ENCODE data around the gene ZSWIM5.
"Not testable (repeated sequence)": the region's sequence is repeated elsewhere in the genome, so short reads cannot be mapped to it uniquely, and the experiment has no call there.

The ZSWIM5 gene

GRCh38 chr1:45084562-45084961, 121.8 kb downstream of the ZSWIM5 start:
- no peaks in the 10 kb centered on the region for H3K9me3 ChIP-seq (ENCODE audit: insufficient read depth, low read depth, low read length)

GRCh38 chr1:45079533-45079932, 126.9 kb downstream of the ZSWIM5 start:
- Histone ChIP-seq H3K4ac (ENCODE audit: low read depth, low read length) (no peak overlapping the region), H2AFZ (ENCODE audit: insufficient read depth, low read length, poor library complexity) (no peak overlapping the region), H3K79me1 (ENCODE audit: low read length) (no peaks in the 10 kb centered on the region), H3K36me3 (ENCODE audit: control insufficient read depth in 1 of 2, insufficient read depth in 2 of 2, low read length in 2 of 2) (no peaks in the 10 kb centered on the region), H3K27me3 (ENCODE audit: insufficient read depth, low read length) (no peaks in the 10 kb centered on the region), H2BK5ac (ENCODE audit: low read depth, low read length, poor library complexity) (no peak overlapping the region), H2BK120ac (ENCODE audit: insufficient read depth, low read length, poor library complexity) (no peak overlapping the region), H3K4me2 (ENCODE audit: low read length) (no peak overlapping the region), H3K18ac (ENCODE audit: low read length) (no peak overlapping the region), H4K12ac (ENCODE audit: low read depth, low read length) (no peak overlapping the region), H3K23ac (ENCODE audit: low read length) (no peak overlapping the region), H4K91ac (ENCODE audit: low read depth, low read length) (no peak overlapping the region), H3K4me3 (ENCODE audit: low read depth, low read length) (no peak overlapping the region), H2AK5ac (ENCODE audit: low read length) (no peak overlapping the region), H3K4me1 (ENCODE audit: control insufficient read depth in 1 of 2, insufficient read depth in 2 of 2, low read length in 2 of 2) (no peaks in the 10 kb centered on the region), H3K27ac (ENCODE audit: low read depth, low read length) (no peak overlapping the region), H3K9me3 (ENCODE audit: insufficient read depth, low read depth, low read length) (no peaks in the 10 kb centered on the region), H2BK12ac (ENCODE audit: low read length) (no peak overlapping the region), H3K9ac (ENCODE audit: low read length) (no peak overlapping the region), H3K14ac (ENCODE audit: low read length) (no peak overlapping the region), H4K8ac (ENCODE audit: low read depth, low read length) (no peak overlapping the region), H3K79me2 (ENCODE audit: control insufficient read depth, insufficient read depth, low read length, poor library complexity) (no peaks in the 10 kb centered on the region)
- no peak for DNase-seq

More at GRCh38 chr1:45084562-45084961, 121.8 kb downstream of the ZSWIM5 start:
- Histone ChIP-seq H4K91ac (ENCODE audit: low read depth, low read length) (no peak overlapping the region), H2AK5ac (ENCODE audit: low read length) (no peak overlapping the region), H3K14ac (ENCODE audit: low read length) (no peak overlapping the region), H3K18ac (ENCODE audit: low read length) (no peak overlapping the region), H3K23ac (ENCODE audit: low read length) (no peak overlapping the region), H2BK120ac (ENCODE audit: insufficient read depth, low read length, poor library complexity) (no peak overlapping the region), H3K4ac (ENCODE audit: low read depth, low read length) (no peak overlapping the region), H3K4me2 (ENCODE audit: low read length) (no peak overlapping the region), H2BK5ac (ENCODE audit: low read depth, low read length, poor library complexity) (no peak overlapping the region), H3K36me3 (ENCODE audit: control insufficient read depth in 1 of 2, insufficient read depth in 2 of 2, low read length in 2 of 2) (no peaks in the 10 kb centered on the region), H3K4me3 (ENCODE audit: low read depth, low read length) (no peak overlapping the region), H3K79me2 (ENCODE audit: control insufficient read depth, insufficient read depth, low read length, poor library complexity) (no peaks in the 10 kb centered on the region), H4K12ac (ENCODE audit: low read depth, low read length) (no peak overlapping the region), H3K9ac (ENCODE audit: low read length) (no peak overlapping the region), H2AFZ (ENCODE audit: insufficient read depth, low read length, poor library complexity) (no peak overlapping the region), H4K8ac (ENCODE audit: low read depth, low read length) (no peak overlapping the region), H3K4me1 (ENCODE audit: control insufficient read depth in 1 of 2, insufficient read depth in 2 of 2, low read length in 2 of 2) (no peaks in the 10 kb centered on the region), H3K27ac (ENCODE audit: low read depth, low read length) (no peak overlapping the region), H3K79me1 (ENCODE audit: low read length) (no peaks in the 10 kb centered on the region), H2BK12ac (ENCODE audit: low read length) (no peak overlapping the region), H3K27me3 (ENCODE audit: insufficient read depth, low read length) (no peaks in the 10 kb centered on the region)
- DNase-seq: no peak
- no CpG with 5 or more reads among the region's 1 CpG for WGBS (ENCODE audit: extremely low coverage, insufficient coverage, insufficient read length)

- H2BK120ac ChIP-seq (ENCODE audit: insufficient read depth, low read length, poor library complexity); H3K27ac ChIP-seq (ENCODE audit: low read depth, low read length); H3K4ac ChIP-seq (ENCODE audit: low read depth, low read length); H3K18ac ChIP-seq (ENCODE audit: low read length); H2BK5ac ChIP-seq (ENCODE audit: low read depth, low read length, poor library complexity); H3K23ac ChIP-seq (ENCODE audit: low read length); H2AFZ ChIP-seq (ENCODE audit: insufficient read depth, low read length, poor library complexity); H2BK12ac ChIP-seq (ENCODE audit: low read length); H3K4me3 ChIP-seq (ENCODE audit: low read depth, low read length); H3K79me2 ChIP-seq (ENCODE audit: control insufficient read depth, insufficient read depth, low read length, poor library complexity); H3K9ac ChIP-seq (ENCODE audit: low read length); H3K27me3 ChIP-seq (ENCODE audit: insufficient read depth, low read length); H3K36me3 ChIP-seq (ENCODE audit: control insufficient read depth in 1 of 2, insufficient read depth in 2 of 2, low read length in 2 of 2); H3K9me3 ChIP-seq (ENCODE audit: insufficient read depth, low read depth, low read length); H3K4me1 ChIP-seq (ENCODE audit: control insufficient read depth in 1 of 2, insufficient read depth in 2 of 2, low read length in 2 of 2); H3K79me1 ChIP-seq (ENCODE audit: low read length); H3K4me2 ChIP-seq (ENCODE audit: low read length); H3K14ac ChIP-seq (ENCODE audit: low read length); H4K91ac ChIP-seq (ENCODE audit: low read depth, low read length); H4K8ac ChIP-seq (ENCODE audit: low read depth, low read length); H2AK5ac ChIP-seq (ENCODE audit: low read length); H4K12ac ChIP-seq (ENCODE audit: low read depth, low read length); DNase-seq: not testable (repeated sequence)
- WGBS (ENCODE audit: extremely low coverage, insufficient coverage, insufficient read length): no CpG with 5 or more reads among the region's 5 CpGs
These were observed 129.4 kb downstream of the ZSWIM5 start for GRCh38 chr1:45076959-45077358.

- Histone ChIP-seq H2BK120ac (ENCODE audit: insufficient read depth, low read length, poor library complexity) (no peak overlapping the region), H4K8ac (ENCODE audit: low read depth, low read length) (no peak overlapping the region), H2AK5ac (ENCODE audit: low read length) (no peak overlapping the region), H3K4me1 (ENCODE audit: control insufficient read depth in 1 of 2, insufficient read depth in 2 of 2, low read length in 2 of 2) (no peaks in the 10 kb centered on the region), H3K9ac (ENCODE audit: low read length) (no peak overlapping the region), H3K36me3 (ENCODE audit: control insufficient read depth in 1 of 2, insufficient read depth in 2 of 2, low read length in 2 of 2) (no peaks in the 10 kb centered on the region), H3K9me3 (ENCODE audit: insufficient read depth, low read depth, low read length) (no peaks in the 10 kb centered on the region), H3K4me2 (ENCODE audit: low read length) (no peak overlapping the region), H3K79me1 (ENCODE audit: low read length) (no peaks in the 10 kb centered on the region), H4K91ac (ENCODE audit: low read depth, low read length) (no peak overlapping the region), H2BK5ac (ENCODE audit: low read depth, low read length, poor library complexity) (no peak overlapping the region), H3K23ac (ENCODE audit: low read length) (no peak overlapping the region), H3K18ac (ENCODE audit: low read length) (no peak overlapping the region), H3K27ac (ENCODE audit: low read depth, low read length) (no peak overlapping the region), H3K14ac (ENCODE audit: low read length) (no peak overlapping the region), H3K79me2 (ENCODE audit: control insufficient read depth, insufficient read depth, low read length, poor library complexity) (no peaks in the 10 kb centered on the region), H4K12ac (ENCODE audit: low read depth, low read length) (no peak overlapping the region), H3K4me3 (ENCODE audit: low read depth, low read length) (no peak overlapping the region), H3K4ac (ENCODE audit: low read depth, low read length) (no peak overlapping the region), H3K27me3 (ENCODE audit: insufficient read depth, low read length) (no peaks in the 10 kb centered on the region), H2BK12ac (ENCODE audit: low read length) (no peak overlapping the region), H2AFZ (ENCODE audit: insufficient read depth, low read length, poor library complexity) (no peak overlapping the region)
- no CpG with 5 or more reads among the region's 2 CpGs for WGBS (ENCODE audit: extremely low coverage, insufficient coverage, insufficient read length)
- DNase-seq: no peak
These were observed 134.8 kb downstream of the ZSWIM5 start for GRCh38 chr1:45071567-45071966.

Data from trophoblast cell (in vitro differentiated cells and primary cell).